NK-92 (cell line): Measurements from ENCODE around the gene SDF2L1.
"Not testable (repeated sequence)": the region's sequence is repeated elsewhere in the genome, so short reads cannot be mapped to it uniquely, and the experiment has no call there.

Experiments
- DNase-seq: peaks from one replicate; lab custom pipeline; 2025; ENCODE audit not compliant: unreplicated experiment; lab: John Stamatoyannopoulos, UW

Gene SDF2L1

GRCh38 chr22:21686634-21687393, 44.7 kb downstream of the SDF2L1 start:
- DNase-seq, result no peak

DNA sequence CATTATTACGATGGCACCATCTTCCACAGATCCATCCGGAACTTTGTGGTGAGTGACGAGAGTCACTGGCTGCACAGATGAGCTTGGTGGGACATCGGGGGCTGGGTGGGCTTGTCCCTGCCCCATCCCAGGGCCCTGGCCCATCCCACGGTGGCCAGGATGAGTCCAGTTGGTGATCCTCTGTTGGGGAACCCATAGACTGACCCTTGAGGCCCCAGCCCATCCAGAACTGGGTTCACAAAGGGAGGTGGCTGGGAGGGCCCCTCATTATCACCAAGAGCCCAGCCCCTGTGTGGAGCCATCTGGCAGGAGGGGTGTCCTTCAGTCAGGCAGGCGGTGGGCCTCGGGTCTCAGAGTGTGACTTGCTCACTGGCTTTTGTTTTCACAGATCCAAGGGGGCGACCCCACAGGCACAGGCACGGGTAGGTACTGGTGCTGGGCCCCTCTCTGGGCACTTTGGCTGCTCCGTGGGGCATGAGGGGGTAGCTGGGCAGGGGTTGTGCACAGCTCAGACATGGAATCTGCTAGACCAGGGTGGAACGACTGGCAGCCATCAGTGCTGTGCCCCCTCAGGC, 45.7 kb downstream of the SDF2L1 start:
- DNase-seq, result no peak

- no peak for DNase-seq
Observed at GRCh38 chr22:21688341-21688705, 46.2 kb downstream of the SDF2L1 start.

GRCh38 chr22:21688706-21689381, 46.7 kb downstream of the SDF2L1 start:
- no peak for DNase-seq

DNA sequence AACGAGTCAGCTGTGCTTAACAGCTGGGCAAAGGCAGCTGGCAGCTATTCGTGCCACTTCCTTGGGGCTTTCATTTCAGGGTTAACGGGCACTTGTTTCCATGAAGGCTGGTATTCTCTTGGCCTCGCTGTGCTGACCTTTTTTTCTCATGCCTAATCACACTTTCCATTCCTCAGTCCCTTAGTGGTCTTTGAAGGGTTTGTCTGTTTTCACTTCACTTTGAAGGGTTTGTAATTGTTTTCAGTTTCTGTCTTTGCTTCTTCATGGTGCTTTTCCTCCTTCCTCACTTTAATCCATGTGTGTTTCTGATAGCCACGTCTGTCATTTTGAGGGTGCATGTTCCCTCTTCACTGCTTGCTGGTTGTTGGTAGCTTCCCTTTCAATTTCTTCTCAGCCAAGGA, 48.3 kb downstream of the SDF2L1 start:
- DNase-seq, result no peak

- no peak for DNase-seq
Observed at GRCh38 chr22:21691816-21692215, 49.7 kb downstream of the SDF2L1 start.

DNA sequence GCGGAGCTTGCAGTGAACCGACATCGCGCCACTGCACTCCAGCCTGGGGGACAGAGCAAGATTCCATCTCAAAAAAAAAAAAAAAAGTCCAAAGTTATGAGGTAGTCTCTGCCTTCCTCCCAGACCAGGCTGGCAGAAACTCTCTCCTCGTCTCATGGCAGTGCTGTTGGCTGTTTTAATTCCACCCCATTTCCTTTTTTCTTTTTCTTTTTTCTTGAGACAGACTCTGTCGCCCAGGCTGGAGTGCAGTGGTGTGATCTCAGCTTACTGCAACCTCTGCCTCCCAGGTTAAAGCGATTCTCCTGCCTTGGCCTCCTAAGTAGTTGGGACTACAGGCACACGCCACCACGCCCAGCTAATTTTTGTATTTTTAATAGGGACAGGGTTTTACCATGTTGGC, 50.8 kb downstream of the SDF2L1 start:
- DNase-seq, result not testable (repeated sequence)

GRCh38 chr22:21693333-21693998, 51.4 kb downstream of the SDF2L1 start:
- no peak for DNase-seq
